HCT116 (cell line): ENCODE results near the gene ESPNL. TPM values are rescaled to one million over a fixed set of nuclear protein-coding genes. Genes with fewer than 3 reads are reported as not detected.

Source experiments
- ATAC-seq: fragments of 200-7000 bp; cut with Tn5 transposase; 2 replicates; pipeline ENCODE4 v1.9.1; 2020; ENCODE audit warnings: mild to moderate bottlenecking, moderate library complexity
- BruUV-seq: library from RNA; stranded (reverse); fragments of 400-500 nt; replicated peaks from 2 replicates; lab custom pipeline; 2021; lab: Mats Ljungman, UMichigan
- CTCF ChIA-PET: fragments of 300-600 bp; sonication (Branson Sonifier 250); formaldehyde crosslinking; loops from one replicate; lab custom pipeline; 2021; ENCODE audit warnings: antibody characterized with exemption; lab: Charles Lee
- POLR2A ChIA-PET: fragments of 300-600, 350-600 bp; sonication (Branson Sonifier 250); formaldehyde crosslinking; loops from one replicate; lab custom pipeline; 2021; ENCODE audit warnings: antibody characterized with exemption; lab: Charles Lee
- RAD21 ChIA-PET, 2 experiments: fragments of 300-600 bp; sonication (Branson Sonifier 250); formaldehyde crosslinking; loops; one replicate each; lab custom pipeline; 2023; ENCODE audit warnings: low total read pairs in 2 of 2; ENCODE audit not compliant: uncharacterized antibody in 2 of 2, unreplicated experiment in 2 of 2, low non-redundant PET in 1 of 2; lab: Charles Lee
- DNase-seq: peaks from one replicate; pipeline ENCODE4 v3.0.0-alpha.2; 2010; ENCODE audit warnings: low read depth, low spot score
- H2AFZ ChIP-seq: fragments of 200-600 bp; shearing (Covaris generic), sonication (generic); 2 replicates; pipeline ENCODE4 v1.6.1; 2017; ENCODE audit warnings: low read depth, mixed run types, mixed read lengths, antibody characterized with exemption, low read length; ENCODE audit not compliant: poor library complexity, severe bottlenecking
- H3K27ac ChIP-seq: 2 replicates; pipeline ENCODE4 v1.5.1; 2012; ENCODE audit warnings: low read depth, low read length
- H3K27me3 ChIP-seq: fragments of 200-600 bp; sonication (generic); 2 replicates; pipeline ENCODE4 v1.6.1; 2016; ENCODE audit warnings: mixed run types, low read length, mixed read lengths; ENCODE audit not compliant: insufficient read depth
- H3K36me3 ChIP-seq, 2 experiments: fragments of 200-500 bp in 1 of 2; fragments of 200-600 bp in 1 of 2; sonication (Bioruptor generic) in 1 of 2; sonication (generic) in 1 of 2; 2 replicates each; pipeline versions ENCODE4 v1.5.1 to v1.6.1; 2014 to 2016; ENCODE audit warnings: low read length in 2 of 2, inconsistent platforms in 1 of 2, mixed read lengths in 1 of 2, mixed run types in 1 of 2; ENCODE audit not compliant: insufficient read depth in 2 of 2, control insufficient read depth in 1 of 2
- H3K4me1 ChIP-seq, 2 experiments: fragments of 200-600 bp in 1 of 2; sonication (generic) in 1 of 2; 2 replicates each; pipeline versions ENCODE4 v1.5.1 to v1.6.1; 2012 to 2017; ENCODE audit warnings: low read length in 2 of 2, inconsistent platforms in 1 of 2, mild to moderate bottlenecking in 1 of 2, mixed read lengths in 1 of 2, mixed run types in 1 of 2, moderate library complexity in 1 of 2; ENCODE audit not compliant: insufficient read depth in 2 of 2, control insufficient read depth in 1 of 2
- H3K4me2 ChIP-seq: fragments of 200-600 bp; sonication (generic); 2 replicates; pipeline ENCODE4 v1.6.1; 2017; ENCODE audit warnings: mixed run types, low read length, mixed read lengths
- H3K4me3 ChIP-seq, 2 experiments: fragments of 200-600 bp in 1 of 2; sonication (generic) in 1 of 2; replicated peaks in 1 of 2; 2 replicates each; pipeline ENCODE4 v1.5.1; 2011 to 2016; ENCODE audit warnings: low read length in 2 of 2, control low read depth in 1 of 2, low read depth in 1 of 2, mild to moderate bottlenecking in 1 of 2, mixed read lengths in 1 of 2, mixed run types in 1 of 2
- H3K79me2 ChIP-seq: fragments of 200-600 bp; sonication (generic); 2 replicates; pipeline ENCODE4 v1.6.1; 2017; ENCODE audit warnings: mild to moderate bottlenecking, mixed run types, low read length, moderate library complexity, mixed read lengths; ENCODE audit not compliant: insufficient read depth
- H3K9ac ChIP-seq: fragments of 200-600 bp; sonication (generic); 2 replicates; pipeline ENCODE4 v1.6.1; 2016; ENCODE audit warnings: low read length, mixed read lengths
- H3K9me2 ChIP-seq: fragments of 200-600 bp; sonication (generic), shearing (Covaris generic); 2 replicates; pipeline ENCODE4 v1.6.1; 2017; ENCODE audit warnings: mixed run types, mild to moderate bottlenecking, moderate library complexity; ENCODE audit not compliant: insufficient read depth
- H3K9me3 ChIP-seq, 2 experiments: fragments of 200-500 bp in 1 of 2; fragments of 200-600 bp in 1 of 2; sonication (Bioruptor generic) in 1 of 2; sonication (generic) in 1 of 2; 2 replicates each; pipeline ENCODE4 v1.6.1; 2014 to 2017; ENCODE audit warnings: low read length in 2 of 2, mixed read lengths in 2 of 2, inconsistent platforms in 1 of 2, low read depth in 1 of 2, mild to moderate bottlenecking in 1 of 2, mixed run types in 1 of 2, moderate library complexity in 1 of 2; ENCODE audit not compliant: control insufficient read depth in 1 of 2, insufficient read depth in 1 of 2
- H4K20me1 ChIP-seq: fragments of 200-600 bp; sonication (generic), shearing (Covaris generic); 2 replicates; pipeline ENCODE4 v1.6.1; 2017; ENCODE audit warnings: mixed run types, mild to moderate bottlenecking, moderate library complexity; ENCODE audit not compliant: insufficient read depth
- CBX3 ChIP-seq: IDR thresholded peaks from 2 replicates; pipeline ENCODE4 v1.6.1; 2012; ENCODE audit warnings: low read depth
- CEBPB ChIP-seq: IDR thresholded peaks from 2 replicates; pipeline ENCODE4 v1.6.1; 2012; ENCODE audit warnings: low read depth
- ELF1 ChIP-seq: IDR thresholded peaks from 2 replicates; pipeline ENCODE4 v1.6.1; 2012; ENCODE audit warnings: low read depth, borderline replicate concordance
- FOSL1 ChIP-seq: IDR thresholded peaks from 2 replicates; pipeline ENCODE4 v1.6.1; 2012; ENCODE audit warnings: low read depth
- JUND ChIP-seq: IDR thresholded peaks from 2 replicates; pipeline ENCODE4 v1.6.1; 2012
- POLR2A ChIP-seq: IDR thresholded peaks from 2 replicates; pipeline ENCODE4 v1.7.0; 2011; ENCODE audit warnings: borderline replicate concordance; ENCODE audit not compliant: insufficient read depth, insufficient read length; ENCODE audit errors: extremely low read depth
- POLR2AphosphoS5 ChIP-seq: IDR thresholded peaks from 2 replicates; pipeline ENCODE4 v1.6.1; 2011; ENCODE audit warnings: mild to moderate bottlenecking, low read depth, low read length, moderate library complexity
- SIN3A ChIP-seq: IDR thresholded peaks from 2 replicates; pipeline ENCODE4 v1.6.1; 2012; ENCODE audit warnings: low read depth
- SP1 ChIP-seq: IDR thresholded peaks from 2 replicates; pipeline ENCODE4 v1.6.1; 2012; ENCODE audit warnings: low read depth
- SRF ChIP-seq: IDR thresholded peaks from 2 replicates; pipeline ENCODE4 v1.6.1; 2012; ENCODE audit warnings: low read depth
- TCF7L2 ChIP-seq: IDR thresholded peaks from 2 replicates; pipeline ENCODE4 v1.7.0; 2011; ENCODE audit warnings: borderline replicate concordance, inconsistent platforms; ENCODE audit not compliant: insufficient read depth, insufficient read length; ENCODE audit errors: extremely low read depth
- YY1 ChIP-seq: IDR thresholded peaks from 2 replicates; pipeline ENCODE4 v1.6.1; 2011; ENCODE audit warnings: low read length, low read depth, moderate library complexity, mild to moderate bottlenecking; ENCODE audit not compliant: insufficient replicate concordance; ENCODE audit errors: extremely low read depth
- ZFX ChIP-seq: fragments of 450-650 bp; IDR thresholded peaks from 2 replicates; pipeline ENCODE4 v1.6.1; 2017
- ZNF274 ChIP-seq: fragments of 200-500 bp; sonication (Bioruptor generic); IDR thresholded peaks from 2 replicates; pipeline ENCODE4 v1.6.1; 2014; ENCODE audit warnings: mild to moderate bottlenecking, low read depth, low read length, inconsistent platforms
- intact Hi-C: fragments of 100-400 bp; cut with micrococcal nuclease; formaldehyde crosslinking; loops from 2 replicates; pipeline ENCODE4 v1.10.0; 2022
- total RNA-seq: library from RNA; stranded (reverse); gene quantifications from one replicate; pipeline ENCODE4 v1.2.1, GENCODE V29; 2021; ENCODE audit not compliant: unreplicated experiment
- TF ChIP-seq, protein P1 (sequence below): IDR thresholded peaks from 2 replicates; pipeline ENCODE4 v1.6.1; 2012; ENCODE audit warnings: low read depth
- TF ChIP-seq, protein P2 (sequence below): IDR thresholded peaks from 2 replicates; pipeline ENCODE4 v1.6.1; 2012
- TF ChIP-seq, protein P3 (sequence below): IDR thresholded peaks from 2 replicates; pipeline ENCODE4 v1.6.1; 2012
- TF ChIP-seq, protein P4 (sequence below): IDR thresholded peaks from 2 replicates; pipeline ENCODE4 v1.6.1; 2011; ENCODE audit warnings: mild to moderate bottlenecking, low read length, moderate library complexity; ENCODE audit not compliant: insufficient replicate concordance; ENCODE audit errors: extremely low read depth

ESPNL gene
- total RNA-seq, 1 experiment from 2014 or later = 0.22 TPM

DNA sequence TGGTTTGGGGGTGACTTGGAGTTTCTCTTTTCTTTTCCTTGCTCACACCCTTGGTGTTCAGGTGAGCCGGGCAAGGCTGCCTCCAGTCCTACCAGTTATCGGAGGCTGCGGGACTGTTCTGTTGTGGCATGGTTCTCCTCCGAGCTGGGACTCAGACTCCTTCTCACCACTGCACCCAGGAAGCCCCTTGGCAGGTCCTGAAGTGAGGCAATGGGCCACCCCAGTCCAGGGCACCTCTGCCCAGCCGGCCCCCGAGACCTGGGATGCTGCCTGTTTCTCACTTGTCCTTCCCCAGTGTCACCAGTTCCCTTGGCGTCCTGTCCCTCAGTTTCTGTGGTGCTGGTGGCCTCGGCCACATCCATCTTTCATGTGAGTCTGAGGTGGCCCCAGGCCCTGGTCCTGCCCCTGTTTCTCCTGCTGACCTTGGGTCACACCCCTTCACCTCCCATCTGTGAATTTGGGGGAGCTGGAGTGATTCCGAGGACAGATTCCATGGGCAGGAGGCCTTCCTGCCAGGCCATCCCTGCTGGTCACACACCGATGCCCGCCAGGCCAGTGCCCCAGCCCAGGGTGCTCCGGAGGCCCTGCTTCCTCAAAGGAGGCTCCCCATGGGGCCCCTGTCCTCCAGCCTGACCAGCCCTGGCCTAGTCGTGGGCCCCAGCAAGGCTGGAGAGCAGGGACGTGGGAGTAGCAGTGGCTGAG is 31.8 kb downstream of the ESPNL start:
- ATAC-seq (no peak), DNase-seq (no peak)
- TF ChIP-seq POLR2A (no peak), CEBPB (no peak), JUND (no peak), SP1 (no peak), TCF7L2 (no peak), ZFX (no peak), CBX3 (no peak), SRF (no peak), SIN3A (no peak), FOSL1 (no peak), ELF1 (no peak), YY1 (no peak), ZNF274 (no peak), POLR2AphosphoS5 (no peak)
- TF ChIP-seq, protein P1, sequence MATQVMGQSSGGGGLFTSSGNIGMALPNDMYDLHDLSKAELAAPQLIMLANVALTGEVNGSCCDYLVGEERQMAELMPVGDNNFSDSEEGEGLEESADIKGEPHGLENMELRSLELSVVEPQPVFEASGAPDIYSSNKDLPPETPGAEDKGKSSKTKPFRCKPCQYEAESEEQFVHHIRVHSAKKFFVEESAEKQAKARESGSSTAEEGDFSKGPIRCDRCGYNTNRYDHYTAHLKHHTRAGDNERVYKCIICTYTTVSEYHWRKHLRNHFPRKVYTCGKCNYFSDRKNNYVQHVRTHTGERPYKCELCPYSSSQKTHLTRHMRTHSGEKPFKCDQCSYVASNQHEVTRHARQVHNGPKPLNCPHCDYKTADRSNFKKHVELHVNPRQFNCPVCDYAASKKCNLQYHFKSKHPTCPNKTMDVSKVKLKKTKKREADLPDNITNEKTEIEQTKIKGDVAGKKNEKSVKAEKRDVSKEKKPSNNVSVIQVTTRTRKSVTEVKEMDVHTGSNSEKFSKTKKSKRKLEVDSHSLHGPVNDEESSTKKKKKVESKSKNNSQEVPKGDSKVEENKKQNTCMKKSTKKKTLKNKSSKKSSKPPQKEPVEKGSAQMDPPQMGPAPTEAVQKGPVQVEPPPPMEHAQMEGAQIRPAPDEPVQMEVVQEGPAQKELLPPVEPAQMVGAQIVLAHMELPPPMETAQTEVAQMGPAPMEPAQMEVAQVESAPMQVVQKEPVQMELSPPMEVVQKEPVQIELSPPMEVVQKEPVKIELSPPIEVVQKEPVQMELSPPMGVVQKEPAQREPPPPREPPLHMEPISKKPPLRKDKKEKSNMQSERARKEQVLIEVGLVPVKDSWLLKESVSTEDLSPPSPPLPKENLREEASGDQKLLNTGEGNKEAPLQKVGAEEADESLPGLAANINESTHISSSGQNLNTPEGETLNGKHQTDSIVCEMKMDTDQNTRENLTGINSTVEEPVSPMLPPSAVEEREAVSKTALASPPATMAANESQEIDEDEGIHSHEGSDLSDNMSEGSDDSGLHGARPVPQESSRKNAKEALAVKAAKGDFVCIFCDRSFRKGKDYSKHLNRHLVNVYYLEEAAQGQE = no peak
- TF ChIP-seq, protein P2, sequence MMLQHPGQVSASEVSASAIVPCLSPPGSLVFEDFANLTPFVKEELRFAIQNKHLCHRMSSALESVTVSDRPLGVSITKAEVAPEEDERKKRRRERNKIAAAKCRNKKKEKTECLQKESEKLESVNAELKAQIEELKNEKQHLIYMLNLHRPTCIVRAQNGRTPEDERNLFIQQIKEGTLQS = no peak
- TF ChIP-seq, protein P3, sequence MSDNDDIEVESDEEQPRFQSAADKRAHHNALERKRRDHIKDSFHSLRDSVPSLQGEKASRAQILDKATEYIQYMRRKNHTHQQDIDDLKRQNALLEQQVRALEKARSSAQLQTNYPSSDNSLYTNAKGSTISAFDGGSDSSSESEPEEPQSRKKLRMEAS = no peak
- TF ChIP-seq, protein P4, sequence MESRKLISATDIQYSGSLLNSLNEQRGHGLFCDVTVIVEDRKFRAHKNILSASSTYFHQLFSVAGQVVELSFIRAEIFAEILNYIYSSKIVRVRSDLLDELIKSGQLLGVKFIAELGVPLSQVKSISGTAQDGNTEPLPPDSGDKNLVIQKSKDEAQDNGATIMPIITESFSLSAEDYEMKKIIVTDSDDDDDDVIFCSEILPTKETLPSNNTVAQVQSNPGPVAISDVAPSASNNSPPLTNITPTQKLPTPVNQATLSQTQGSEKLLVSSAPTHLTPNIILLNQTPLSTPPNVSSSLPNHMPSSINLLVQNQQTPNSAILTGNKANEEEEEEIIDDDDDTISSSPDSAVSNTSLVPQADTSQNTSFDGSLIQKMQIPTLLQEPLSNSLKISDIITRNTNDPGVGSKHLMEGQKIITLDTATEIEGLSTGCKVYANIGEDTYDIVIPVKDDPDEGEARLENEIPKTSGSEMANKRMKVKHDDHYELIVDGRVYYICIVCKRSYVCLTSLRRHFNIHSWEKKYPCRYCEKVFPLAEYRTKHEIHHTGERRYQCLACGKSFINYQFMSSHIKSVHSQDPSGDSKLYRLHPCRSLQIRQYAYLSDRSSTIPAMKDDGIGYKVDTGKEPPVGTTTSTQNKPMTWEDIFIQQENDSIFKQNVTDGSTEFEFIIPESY = no peak
- no TSS peak for BruUV-seq
- no peak overlapping the region for H3K9ac ChIP-seq
- intact Hi-C loops = no loop called here
- H3K4me2 ChIP-seq = no peak overlapping the region
- H3K4me3 ChIP-seq = no peak overlapping the region
- ChIA-PET POLR2A (no interaction called here), CTCF (no interaction called here), RAD21 (no interaction called here)
- H3K27ac ChIP-seq = no peak overlapping the region; the same call in 1 of the 2 replicates
- no peaks in the 10 kb centered on the region for H3K9me2 ChIP-seq
- no peaks in the 10 kb centered on the region for H4K20me1 ChIP-seq
- H3K36me3 ChIP-seq = no peaks in the 10 kb centered on the region
- no peaks in the 10 kb centered on the region for H3K27me3 ChIP-seq
- H3K4me1 ChIP-seq = no peaks in the 10 kb centered on the region
- no peaks in the 10 kb centered on the region; a peak in 1 of 4 replicates for H3K9me3 ChIP-seq
- H3K79me2 ChIP-seq = no peaks in the 10 kb centered on the region
- H2AFZ ChIP-seq = no peak overlapping the region
